ENCODE data around the gene CASZ1. TPM values are rescaled to one million over a fixed set of nuclear protein-coding genes. Genes with fewer than 3 reads are reported as not detected.

The CASZ1 gene
- total and polyA plus RNA-seq, 2 donors (not counting 3 experiments of a cell fraction or from before 2014, with no cell fraction given), result 1.5 to 5.2 TPM

- DNase-seq (ENCODE audit: low read depth, low spot score) (no peak), FAIRE-seq (no peak)
- intact Hi-C loops (cut with micrococcal nuclease), result no loop called here
- Histone ChIP-seq H3K4me1 (ENCODE audit: control insufficient read depth, extremely low read depth, insufficient read depth, low read length) (no peaks in the 10 kb centered on the region), H3K79me2 (ENCODE audit: control insufficient read depth, insufficient read depth, low read length) (no peaks in the 10 kb centered on the region), H3K9me1 (replicated peaks; ENCODE audit: control insufficient read depth, extremely low read depth, insufficient read depth, low read length) (no peaks in the 10 kb centered on the region), H3K27me3 (ENCODE audit: control insufficient read depth in 2 of 2, insufficient read depth in 2 of 2, low read length in 2 of 2) (no peaks in the 10 kb centered on the region), H3K9me3 (replicated peaks; ENCODE audit: control insufficient read depth, insufficient read depth, low read length) (no peaks in the 10 kb centered on the region), H4K20me1 (replicated peaks; ENCODE audit: control insufficient read depth, extremely low read depth, insufficient read depth, low read length) (no peaks in the 10 kb centered on the region), H3K27ac (ENCODE audit: insufficient read depth, low read depth, low read length) (no peak overlapping the region), H2AFZ (ENCODE audit: low read depth, low read length) (no peak overlapping the region), H3K4me2 (ENCODE audit: insufficient read depth, low read length) (no peak overlapping the region), H3K36me3 (ENCODE audit: control insufficient read depth in 2 of 2, extremely low read depth in 1 of 2, insufficient read depth in 2 of 2, low read length in 2 of 2) (peaks cover 0 to 9% of the 10 kb centered on the region in 2 experiments), H3K4me3 (replicated peaks in 1 of 3; ENCODE audit: insufficient read depth in 1 of 3, low read depth in 1 of 3, low read length in 3 of 3) (no peak overlapping the region), H3K9ac (replicated peaks; ENCODE audit: extremely low read depth, insufficient read depth, low read length) (no peak overlapping the region)
- TF ChIP-seq JUN (IDR thresholded peaks at IDR 0.05; ENCODE audit: borderline replicate concordance, insufficient read depth, insufficient read length, low read depth), result no peak
- no peak for TF ChIP-seq MAX (IDR thresholded peaks at IDR 0.05; ENCODE audit: insufficient read depth, insufficient read length)
- no peak for TF ChIP-seq FOS (IDR thresholded peaks at IDR 0.05; ENCODE audit: borderline replicate concordance, insufficient read depth, low read length)
- no peak for TF ChIP-seq GATA2 (IDR thresholded peaks at IDR 0.05; ENCODE audit: insufficient read depth, insufficient read length, low read depth, low read length)
- no peak for TF ChIP-seq MYC (IDR thresholded peaks at IDR 0.05; ENCODE audit: low read depth, low read length)
- TF ChIP-seq CTCF (IDR thresholded peaks at IDR 0.05; ENCODE audit: extremely low read depth in 1 of 2, insufficient read depth in 1 of 2, low read depth in 1 of 2, low read length in 2 of 2), result no peak
- TF ChIP-seq EZH2 (IDR thresholded peaks at IDR 0.05; ENCODE audit: borderline replicate concordance, low read depth, low read length, severe bottlenecking), result no peak
- TF ChIP-seq POLR2AphosphoS5 (IDR thresholded peaks at IDR 0.05; ENCODE audit: insufficient read depth, low read depth, low read length), result no peak
- TF ChIP-seq POLR2A (IDR thresholded peaks at IDR 0.05; ENCODE audit: low read depth, low read length), result no peak
- ChIA-PET POLR2A (no interaction called here), CTCF (no interaction called here)
- dilution Hi-C loops (cut with MboI; ENCODE audit: extremely low pct_ligation_motif_present, low sequenced_read_pairs), result no loop called here
- no TSS peak for BruUV-seq (replicated peaks)
Measured at GRCh38 chr1:10622910-10623685, 173.3 kb downstream of the CASZ1 start.
